Upper lobe of left lung (tissue), 6 donors: ENCODE data around the gene ZDHHC14. TPM values are rescaled to one million over a fixed set of nuclear protein-coding genes. Genes with fewer than 3 reads are reported as not detected.

Experiments
- ATAC-seq, 2 donors: fragments of 200-7000 bp; cut with Tn5 transposase; one replicate each; pipeline ENCODE4 v1.9.1; 2022; ENCODE audit warnings: mild to moderate bottlenecking in 2 of 2, moderate library complexity in 2 of 2; ENCODE audit not compliant: low FRiP score in 2 of 2
- DNase-seq, 2 donors: peaks; one replicate each; pipeline ENCODE4 v3.0.0-alpha.2; 2019 to 2020
- H3K27ac ChIP-seq, 4 donors: fragments of 200-600 bp; sonication (generic); one replicate each; pipeline ENCODE4 v1.5.1; 2016 to 2019
- H3K27me3 ChIP-seq, 4 donors: fragments of 200-600 bp; sonication (generic); one replicate each; pipeline ENCODE4 v1.5.1; 2017 to 2019
- H3K36me3 ChIP-seq, 4 donors: fragments of 200-600 bp; sonication (generic); one replicate each; pipeline ENCODE4 v1.5.1; 2016 to 2019
- H3K4me1 ChIP-seq, 4 donors: fragments of 200-600 bp; sonication (generic); one replicate each; pipeline ENCODE4 v1.5.1; 2018 to 2019
- H3K4me3 ChIP-seq, 4 donors: fragments of 200-600 bp; sonication (generic); one replicate each; pipeline ENCODE4 v1.5.1; 2017 to 2019; ENCODE audit warnings: mild to moderate bottlenecking in 2 of 4, moderate library complexity in 1 of 4
- H3K9me3 ChIP-seq, 4 donors: fragments of 200-600 bp; sonication (generic); one replicate each; pipeline ENCODE4 v1.5.1; 2018 to 2019
- EP300 ChIP-seq, 4 donors: sonication (generic); formaldehyde crosslinking; IDR thresholded peaks; one replicate each; pipeline ENCODE4 v1.5.1; 2017; ENCODE audit warnings: antibody characterized with exemption in 4 of 4, control low read depth in 2 of 4
- POLR2A ChIP-seq, 4 donors: fragments of 450-650 bp; IDR thresholded peaks; one replicate each; pipeline ENCODE4 v1.5.1; 2016 to 2017; ENCODE audit warnings: antibody characterized with exemption in 4 of 4, mild to moderate bottlenecking in 2 of 4
- POLR2AphosphoS5 ChIP-seq, 2 donors: sonication (generic); formaldehyde crosslinking; IDR thresholded peaks; one replicate each; pipeline ENCODE4 v1.5.1; 2017; ENCODE audit warnings: antibody characterized with exemption in 2 of 2
- WGBS, 2 donors: methylation state at CpG; one replicate each; pipeline ENCODE4 v1.1.5; 2017 to 2018; 5-methylcytosine and 5-hydroxymethylcytosine counted together
- total RNA-seq, 6 donors: library from RNA; depleted of rRNA in 4 of 6; stranded (reverse); fragments of >200 nt in 4 of 6; gene quantifications; one replicate each; pipeline versions ENCODE4 v1.1.0 to v1.2.1, GENCODE V29; 2016 to 2021
- TF ChIP-seq, protein P1 (sequence below), 6 experiments: fragments of 450-650 bp in 4 of 6; fragments of 200-600 bp in 2 of 6; sonication (generic) in 2 of 6; IDR thresholded peaks; one replicate each; pipeline ENCODE4 v1.5.1; 2016 to 2019; ENCODE audit warnings: antibody characterized with exemption in 6 of 6
- donor health status: DM: no; HTN: no; CAD: no; lungs with moderate emphysema.
- donor health status: DM: no; HTN: yes; CAD: no; lungs with severe emphysema.

Gene ZDHHC14
- total RNA-seq, 6 donors from 2014 or later: 5.3 to 16.5 (median 9.4) TPM

DNA sequence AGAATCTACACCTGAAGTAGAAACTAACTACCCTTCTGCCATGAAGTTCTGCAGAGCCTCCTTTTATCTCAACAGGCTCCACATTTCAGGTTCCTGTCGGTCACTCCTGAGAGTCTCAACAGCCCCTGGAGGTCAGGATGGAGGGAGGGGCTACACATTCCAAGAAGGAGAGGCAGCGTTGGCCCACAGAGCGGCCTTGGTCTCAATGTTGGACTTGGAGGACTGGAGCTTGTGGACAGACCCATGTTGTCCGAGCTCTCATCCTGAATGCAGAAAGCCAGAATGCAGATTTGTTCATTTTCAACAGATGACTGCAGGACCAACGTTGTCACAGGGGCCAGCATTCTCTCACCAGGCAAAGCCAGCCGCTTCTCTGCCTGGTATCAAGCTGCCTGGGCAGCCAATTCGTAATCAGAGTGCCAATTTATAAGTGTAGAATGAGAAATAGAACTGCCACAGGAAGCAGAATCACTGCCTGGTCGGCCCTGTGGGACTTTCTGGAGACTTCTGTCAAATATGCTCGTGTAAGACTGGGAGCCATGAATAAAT is 229.5 kb downstream of the ZDHHC14 start:
- Histone ChIP-seq H3K36me3 (no peaks in the 10 kb centered on the region), H3K27me3 (no peaks in the 10 kb centered on the region), H3K9me3 (no peaks in the 10 kb centered on the region), H3K4me1 (peaks cover 0 to 7% (median 2%) of the 10 kb centered on the region in 4 donors), H3K4me3 (no peak overlapping the region), H3K27ac (no peak overlapping the region)
- TF ChIP-seq, protein P1, sequence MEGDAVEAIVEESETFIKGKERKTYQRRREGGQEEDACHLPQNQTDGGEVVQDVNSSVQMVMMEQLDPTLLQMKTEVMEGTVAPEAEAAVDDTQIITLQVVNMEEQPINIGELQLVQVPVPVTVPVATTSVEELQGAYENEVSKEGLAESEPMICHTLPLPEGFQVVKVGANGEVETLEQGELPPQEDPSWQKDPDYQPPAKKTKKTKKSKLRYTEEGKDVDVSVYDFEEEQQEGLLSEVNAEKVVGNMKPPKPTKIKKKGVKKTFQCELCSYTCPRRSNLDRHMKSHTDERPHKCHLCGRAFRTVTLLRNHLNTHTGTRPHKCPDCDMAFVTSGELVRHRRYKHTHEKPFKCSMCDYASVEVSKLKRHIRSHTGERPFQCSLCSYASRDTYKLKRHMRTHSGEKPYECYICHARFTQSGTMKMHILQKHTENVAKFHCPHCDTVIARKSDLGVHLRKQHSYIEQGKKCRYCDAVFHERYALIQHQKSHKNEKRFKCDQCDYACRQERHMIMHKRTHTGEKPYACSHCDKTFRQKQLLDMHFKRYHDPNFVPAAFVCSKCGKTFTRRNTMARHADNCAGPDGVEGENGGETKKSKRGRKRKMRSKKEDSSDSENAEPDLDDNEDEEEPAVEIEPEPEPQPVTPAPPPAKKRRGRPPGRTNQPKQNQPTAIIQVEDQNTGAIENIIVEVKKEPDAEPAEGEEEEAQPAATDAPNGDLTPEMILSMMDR (IDR thresholded peaks at IDR 0.05): no peak
- TF ChIP-seq POLR2A (IDR thresholded peaks at IDR 0.05): no peak
- no peak for TF ChIP-seq EP300 (IDR thresholded peaks at IDR 0.05)
- no peak for TF ChIP-seq POLR2AphosphoS5 (IDR thresholded peaks at IDR 0.05)
- ATAC-seq (no peak), DNase-seq (no peak)
- WGBS, 2 donors: 86 to 89% methylated on average over 6 to 9 of the region's 9 CpGs

DNA sequence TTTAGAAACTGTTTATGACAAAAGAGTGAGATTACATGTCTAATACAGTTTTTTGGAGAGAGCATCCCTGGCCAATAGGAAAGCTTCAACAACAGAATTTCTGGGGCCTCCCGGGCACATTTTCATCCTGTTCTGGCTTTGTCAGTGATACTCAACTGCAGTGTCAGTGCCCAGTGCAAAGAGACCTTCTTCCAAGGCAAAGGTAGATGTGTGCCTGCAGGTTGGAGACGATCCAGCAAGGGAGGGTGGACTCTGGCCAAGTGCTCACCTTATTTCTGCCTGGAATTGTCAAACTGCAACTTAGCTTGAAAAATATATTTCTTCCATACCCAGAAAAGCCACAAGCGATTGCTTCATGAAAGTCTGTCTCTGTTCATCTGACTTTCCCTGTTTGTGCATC is 230.4 kb downstream of the ZDHHC14 start:
- DNase-seq (no peak), ATAC-seq (no peak)
- WGBS, 2 donors: 91 to 92% methylated on average over 3 of the region's 3 CpGs

GRCh38 chr6:157613011-157613522 is 232.1 kb downstream of the ZDHHC14 start:
- Histone ChIP-seq H3K36me3 (no peaks in the 10 kb centered on the region), H3K9me3 (no peaks in the 10 kb centered on the region), H3K27me3 (no peaks in the 10 kb centered on the region), H3K4me1 (no peaks in the 10 kb centered on the region), H3K4me3 (no peak overlapping the region), H3K27ac (no peak overlapping the region)
- no peak for ATAC-seq
- TF ChIP-seq POLR2A (IDR thresholded peaks at IDR 0.05) (no peak), POLR2AphosphoS5 (IDR thresholded peaks at IDR 0.05) (no peak), EP300 (IDR thresholded peaks at IDR 0.05) (no peak)
- TF ChIP-seq, protein P1 (IDR thresholded peaks at IDR 0.05): no peak
- no peak for DNase-seq
- 82 to 88% methylated on average over 7 of the region's 7 CpGs for WGBS, 2 donors

More for the DNA sequence above, 230.4 kb downstream of the ZDHHC14 start:
- TF ChIP-seq EP300 (IDR thresholded peaks at IDR 0.05): no peak
- no peak for TF ChIP-seq POLR2A (IDR thresholded peaks at IDR 0.05)
- TF ChIP-seq POLR2AphosphoS5 (IDR thresholded peaks at IDR 0.05): no peak
- TF ChIP-seq, protein P1 (IDR thresholded peaks at IDR 0.05): no peak
- H3K27me3 ChIP-seq: no peaks in the 10 kb centered on the region
- H3K36me3 ChIP-seq: no peaks in the 10 kb centered on the region
- no peak overlapping the region for H3K27ac ChIP-seq
- H3K4me3 ChIP-seq: no peak overlapping the region
- peaks cover 0 to 7% (median 2%) of the 10 kb centered on the region in 4 donors for H3K4me1 ChIP-seq
- H3K9me3 ChIP-seq: no peaks in the 10 kb centered on the region

DNA sequence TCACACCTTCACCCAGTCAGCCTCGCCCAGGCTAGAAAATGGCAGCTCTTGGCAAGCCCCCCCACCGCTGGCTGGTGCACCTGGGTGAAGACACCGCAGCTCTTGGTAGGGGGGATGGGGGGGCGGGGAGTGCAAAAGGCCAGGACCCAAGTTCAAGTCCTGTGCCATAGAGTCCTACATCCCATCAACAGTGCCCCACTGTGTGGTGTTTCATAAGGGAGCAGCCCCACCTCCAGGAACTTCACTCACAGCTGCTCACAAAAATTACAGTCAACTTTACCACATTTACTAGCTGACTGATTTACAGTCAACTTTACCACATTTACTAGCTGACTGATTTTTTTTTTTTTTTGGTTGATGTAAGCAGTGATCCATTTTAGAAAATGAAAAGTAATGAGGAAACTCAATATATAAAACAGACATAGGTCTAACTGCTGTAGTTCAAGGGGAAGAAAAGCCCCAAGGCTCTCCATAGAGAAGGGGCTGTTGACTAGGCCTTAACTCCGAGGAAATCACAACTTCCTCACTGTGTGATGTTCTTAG is 233.1 kb downstream of the ZDHHC14 start:
- WGBS, 2 donors: 92 to 94% methylated on average over 5 of the region's 5 CpGs
- Histone ChIP-seq H3K4me1 (no peaks in the 10 kb centered on the region), H3K9me3 (no peaks in the 10 kb centered on the region), H3K27me3 (no peaks in the 10 kb centered on the region), H3K27ac (no peak overlapping the region), H3K4me3 (no peak overlapping the region), H3K36me3 (no peaks in the 10 kb centered on the region)
- TF ChIP-seq, protein P1 (IDR thresholded peaks at IDR 0.05): no peak
- no peak for TF ChIP-seq EP300 (IDR thresholded peaks at IDR 0.05)
- no peak for TF ChIP-seq POLR2A (IDR thresholded peaks at IDR 0.05)
- TF ChIP-seq POLR2AphosphoS5 (IDR thresholded peaks at IDR 0.05): no peak
- ATAC-seq (no peak), DNase-seq (no peak)

DNA sequence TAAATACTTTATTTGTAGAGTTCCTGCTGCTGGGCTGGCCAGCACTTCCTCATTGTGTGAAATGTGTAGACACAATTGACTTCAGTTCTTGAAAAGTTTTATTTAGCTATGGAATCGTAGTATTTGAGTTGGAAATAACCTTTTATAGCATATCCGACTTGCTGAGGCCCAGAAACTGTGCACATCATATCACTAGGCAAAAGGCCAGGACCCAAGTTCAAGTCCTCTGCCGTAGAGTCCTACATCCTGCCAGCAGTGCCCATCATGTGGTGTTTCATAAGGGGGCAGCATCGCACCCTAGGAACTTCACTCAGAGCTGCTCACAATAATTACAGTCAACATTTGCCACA is 234.4 kb downstream of the ZDHHC14 start:
- TF ChIP-seq, protein P1 (IDR thresholded peaks at IDR 0.05): no peak
- TF ChIP-seq POLR2A (IDR thresholded peaks at IDR 0.05) (no peak), POLR2AphosphoS5 (IDR thresholded peaks at IDR 0.05) (no peak), EP300 (IDR thresholded peaks at IDR 0.05) (no peak)
- Histone ChIP-seq H3K27ac (no peak overlapping the region), H3K4me1 (no peaks in the 10 kb centered on the region), H3K9me3 (no peaks in the 10 kb centered on the region), H3K4me3 (no peak overlapping the region), H3K36me3 (no peaks in the 10 kb centered on the region), H3K27me3 (no peaks in the 10 kb centered on the region)
- no peak for DNase-seq
- WGBS, 2 donors: 68 to 69% methylated on average over 4 of the region's 4 CpGs
- peak in 1 of 2 donors; percentile 29 for ATAC-seq
